Glutamatergic neuron (in vitro differentiated cells): ENCODE results near the gene BOD1. TPM values are rescaled to one million over a fixed set of nuclear protein-coding genes. Genes with fewer than 3 reads are reported as not detected.

Experiments
- DNase-seq: peaks from one replicate; pipeline ENCODE4 v3.0.0; 2022
- H3K27ac Mint-ChIP-seq: one replicate; pipeline ENCODE4 v1.8.0; 2020; ENCODE audit warnings: mild to moderate bottlenecking, mixed read lengths, inconsistent platforms; ENCODE audit not compliant: unreplicated experiment
- H3K27me3 Mint-ChIP-seq: one replicate; pipeline ENCODE4 v1.8.0; 2020; ENCODE audit warnings: mild to moderate bottlenecking, moderate library complexity, mixed read lengths, inconsistent platforms; ENCODE audit not compliant: unreplicated experiment
- H3K36me3 Mint-ChIP-seq: one replicate; pipeline ENCODE4 v1.8.0; 2020; ENCODE audit warnings: mild to moderate bottlenecking, mixed read lengths, inconsistent platforms; ENCODE audit not compliant: unreplicated experiment
- H3K4me1 Mint-ChIP-seq: one replicate; pipeline ENCODE4 v1.8.0; 2020; ENCODE audit warnings: mild to moderate bottlenecking, low read depth, mixed read lengths, inconsistent platforms; ENCODE audit not compliant: unreplicated experiment
- H3K4me3 Mint-ChIP-seq: one replicate; pipeline ENCODE4 v1.8.0; 2020; ENCODE audit warnings: mild to moderate bottlenecking, mixed read lengths, inconsistent platforms; ENCODE audit not compliant: unreplicated experiment
- H3K9me3 Mint-ChIP-seq: one replicate; pipeline ENCODE4 v1.8.0; 2020; ENCODE audit warnings: mild to moderate bottlenecking, moderate library complexity, mixed read lengths, inconsistent platforms; ENCODE audit not compliant: unreplicated experiment
- CTCF ChIP-seq: fragments of 200-600 bp; sonication (generic); IDR thresholded peaks from one replicate; pipeline ENCODE4 v1.5.0; 2021; ENCODE audit not compliant: partially characterized antibody, unreplicated experiment
- total RNA-seq: library from RNA; stranded (reverse); fragmentation: NEBNext Ultra II Directional; extraction: Animal tissue kit (Norgen Biotek cat#: 25700); gene quantifications from one replicate; pipeline ENCODE4 v1.2.1, GENCODE V29; 2021; ENCODE audit not compliant: unreplicated experiment

BOD1 gene
- total RNA-seq, 1 donor from 2014 or later = 62.7 TPM

- no peak for TF ChIP-seq CTCF
- Mint-ChIP-seq H3K36me3 (peaks cover 24% of the 10 kb centered on the region), H3K27me3 (no peaks in the 10 kb centered on the region), H3K4me1 (no peaks in the 10 kb centered on the region), H3K4me3 (no peak overlapping the region), H3K9me3 (peaks cover 3% of the 10 kb centered on the region), H3K27ac (no peak overlapping the region)
- DNase-seq = no peak
Measured at GRCh38 chr5:173563246-173563645, 53.2 kb downstream of the BOD1 start.

GRCh38 chr5:173562451-173562850 lies 54.0 kb downstream of the BOD1 start:
- H3K4me3 Mint-ChIP-seq = no peak overlapping the region
- TF ChIP-seq CTCF = no peak
- no peak for DNase-seq
- H3K4me1 Mint-ChIP-seq = no peaks in the 10 kb centered on the region
- no peaks in the 10 kb centered on the region for H3K27me3 Mint-ChIP-seq
- peaks cover 3% of the 10 kb centered on the region for H3K9me3 Mint-ChIP-seq
- H3K27ac Mint-ChIP-seq = no peak overlapping the region
- H3K36me3 Mint-ChIP-seq = peaks cover 19% of the 10 kb centered on the region
